ENCODE measurements around the gene FYCO1. TPM values are rescaled to one million over a fixed set of nuclear protein-coding genes. Genes with fewer than 3 reads are reported as not detected.

FYCO1 gene
- total and polyA plus RNA-seq, 9 of the 15 experiments (the other 6 are each of a cell fraction or from before 2014, with no cell fraction given) = 2.1 to 13.8 (median 7.4) TPM

- Histone ChIP-seq H3K4me3 (no peak overlapping the region), H3K9ac (ENCODE audit: insufficient read depth in 1 of 2, low read depth in 2 of 2, low read length in 2 of 2) (no peak overlapping the region), H3K4me2 (ENCODE audit: insufficient read depth, low read length) (no peak overlapping the region), H3K4me1 (replicated peaks in 1 of 2; ENCODE audit: control insufficient read depth in 2 of 2, insufficient read depth in 2 of 2, low read length in 2 of 2) (no peaks in the 10 kb centered on the region), H3K9me1 (ENCODE audit: control insufficient read depth, insufficient read depth, low read length) (peaks cover 9% of the 10 kb centered on the region), H3K36me3 (ENCODE audit: control insufficient read depth, insufficient read depth, low read length) (peaks cover 99% of the 10 kb centered on the region), H3K27me3 (ENCODE audit: control insufficient read depth in 2 of 2, insufficient read depth in 2 of 2, low read length in 2 of 2) (no peaks in the 10 kb centered on the region), H3K9me3 (replicated peaks; ENCODE audit: control insufficient read depth, insufficient read depth, low read depth, low read length) (no peaks in the 10 kb centered on the region), H2AFZ (ENCODE audit: low read depth, low read length) (no peak overlapping the region), H4K20me1 (replicated peaks; ENCODE audit: control insufficient read depth, insufficient read depth, low read length) (0 out of 2 replicates have a peak, but pooled peaks cover 9% of the 10 kb centered on the region), H3K27ac (ENCODE audit: extremely low read depth, low read depth, low read length) (no peak overlapping the region), H3K79me2 (ENCODE audit: control insufficient read depth, insufficient read depth, low read length) (no peaks in the 10 kb centered on the region)
- POLR2A ChIA-PET = interaction anchor here (0.6 to 1.4 kb wide), 3 partner anchors 9 to 871 kb away, joined by 3 read pairs; no protein-coding TSS in a partner anchor
- TF ChIP-seq SMARCE1 (IDR thresholded peaks at IDR 0.05) (no peak), HDAC6 (IDR thresholded peaks at IDR 0.05; ENCODE audit: low read depth, low read length) (no peak)
- ATAC-seq = no peak
- 89% methylated on average over 6 of the region's 6 CpGs for WGBS (ENCODE audit: insufficient coverage, low coverage, missing lambda C conversion rate)
- no TSS peak for BruUV-seq (replicated peaks)
- no peak for FAIRE-seq
- no peak for DNase-seq (ENCODE audit: extremely low read depth in 1 of 4, low spot score in 3 of 4)
- intact Hi-C loops (cut with micrococcal nuclease) = no loop called here
- in situ Hi-C loops (cut with MboI) = no loop called here
- CTCF ChIA-PET (ENCODE audit: low intra/inter-chr PET ratio) = interaction anchor here (0.5 to 1.2 kb wide), 2 partner anchors 128 to 130 kb away, joined by 3 read pairs; no protein-coding TSS in a partner anchor
Observed at GRCh38 chr3:45950686-45951600, 44.7 kb downstream of the FYCO1 start.

- 0 out of 2 replicates have a peak, but pooled peaks cover 10% of the 10 kb centered on the region for H4K20me1 ChIP-seq (replicated peaks; ENCODE audit: control insufficient read depth, insufficient read depth, low read length)
- DNase-seq (ENCODE audit: extremely low read depth in 1 of 4, low spot score in 3 of 4) = no peak
- no peak overlapping the region for H3K4me2 ChIP-seq (ENCODE audit: insufficient read depth, low read length)
- H3K4me1 ChIP-seq (replicated peaks in 1 of 2; ENCODE audit: control insufficient read depth in 2 of 2, insufficient read depth in 2 of 2, low read length in 2 of 2) = no peaks in the 10 kb centered on the region
- POLR2A ChIA-PET = no interaction called here
- no peak overlapping the region for H3K27ac ChIP-seq (ENCODE audit: extremely low read depth, low read depth, low read length)
- no peaks in the 10 kb centered on the region for H3K27me3 ChIP-seq (ENCODE audit: control insufficient read depth in 2 of 2, insufficient read depth in 2 of 2, low read length in 2 of 2)
- no peak overlapping the region for H3K4me3 ChIP-seq
- no peak for FAIRE-seq
- no peaks in the 10 kb centered on the region for H3K79me2 ChIP-seq (ENCODE audit: control insufficient read depth, insufficient read depth, low read length)
- peaks cover 91% of the 10 kb centered on the region for H3K36me3 ChIP-seq (ENCODE audit: control insufficient read depth, insufficient read depth, low read length)
- intact Hi-C loops (cut with micrococcal nuclease) = no loop called here
- H3K9me3 ChIP-seq (replicated peaks; ENCODE audit: control insufficient read depth, insufficient read depth, low read depth, low read length) = no peaks in the 10 kb centered on the region
- no peak overlapping the region for H3K9ac ChIP-seq (ENCODE audit: insufficient read depth in 1 of 2, low read depth in 2 of 2, low read length in 2 of 2)
- H2AFZ ChIP-seq (ENCODE audit: low read depth, low read length) = no peak overlapping the region
- ATAC-seq = no peak
- in situ Hi-C loops (cut with MboI) = no loop called here
- H3K9me1 ChIP-seq (ENCODE audit: control insufficient read depth, insufficient read depth, low read length) = peaks cover 9% of the 10 kb centered on the region
- 93% methylated on average over 2 of the region's 2 CpGs for WGBS (ENCODE audit: insufficient coverage, low coverage, missing lambda C conversion rate)
- CTCF ChIA-PET (ENCODE audit: low intra/inter-chr PET ratio) = interaction anchor here (1.2 kb wide), 1 partner anchor 129 kb away, joined by 3 read pairs; no protein-coding TSS in a partner anchor
- BruUV-seq (replicated peaks) = no TSS peak
- TF ChIP-seq ZBTB40 (IDR thresholded peaks at IDR 0.05) (no peak), ZBTB40 (CRISPR knock-in tag; IDR thresholded peaks at IDR 0.05) (no peak), BHLHE40 (IDR thresholded peaks at IDR 0.05; ENCODE audit: low read length) (no peak), LEF1 (IDR thresholded peaks at IDR 0.05) (no peak)
Observed at GRCh38 chr3:45950131-45950530, 45.5 kb downstream of the FYCO1 start.

All from K562 (cell line).